Pons (tissue), 1 donor: ENCODE measurements around the gene ZNF45.
A peak's percentile ranks its signal among the peaks of the same experiment; 100 is the strongest.
"Not testable (repeated sequence)": the region's sequence is repeated elsewhere in the genome, so short reads cannot be mapped to it uniquely, and the experiment has no call there.

ENCODE experiments used
- DNase-seq: peaks from one replicate; pipeline ENCODE4 v3.0.0-alpha.2; 2016; ENCODE audit warnings: low spot score

The ZNF45 gene

GRCh38 chr19:43913383-43913782 lies 21.7 kb downstream of the ZNF45 start:
- DNase-seq, result no peak

DNA sequence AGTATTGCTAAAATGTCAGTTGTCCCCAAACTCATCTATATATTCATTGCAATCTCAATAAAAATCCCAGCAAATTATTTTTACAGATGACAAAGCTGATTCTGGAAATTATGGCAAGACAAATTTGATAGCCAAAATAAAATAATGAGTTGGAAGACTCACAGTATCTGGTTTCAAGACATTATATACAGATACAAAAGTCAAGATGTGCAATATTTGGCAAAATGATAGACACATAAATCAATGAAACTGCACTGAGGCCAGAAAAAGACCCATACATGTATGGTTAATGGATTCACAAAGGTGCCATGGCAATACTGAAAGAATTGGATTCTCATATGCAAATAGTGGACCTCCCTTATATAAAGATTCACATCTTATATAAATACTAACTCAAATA lies 24.2 kb downstream of the ZNF45 start:
- no peak for DNase-seq

DNA sequence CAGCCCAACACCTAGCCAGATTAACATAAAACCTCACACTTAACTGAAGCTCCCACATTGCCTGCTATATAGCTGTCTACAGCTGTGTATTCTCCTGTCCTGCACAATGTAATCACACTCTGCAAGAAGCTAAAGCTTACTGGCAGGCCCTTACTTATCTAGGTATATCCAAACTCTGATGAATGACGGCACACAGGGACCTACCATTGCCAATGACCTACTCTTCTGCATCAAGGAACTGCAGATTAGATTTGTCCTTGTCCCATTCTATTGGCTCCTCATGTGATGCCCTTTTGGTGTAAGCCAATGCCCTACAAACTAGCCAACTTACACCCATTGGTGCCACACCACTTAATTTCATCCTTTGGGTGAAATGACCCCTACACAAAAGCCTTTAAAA lies 26.4 kb downstream of the ZNF45 start:
- no peak for DNase-seq

DNA sequence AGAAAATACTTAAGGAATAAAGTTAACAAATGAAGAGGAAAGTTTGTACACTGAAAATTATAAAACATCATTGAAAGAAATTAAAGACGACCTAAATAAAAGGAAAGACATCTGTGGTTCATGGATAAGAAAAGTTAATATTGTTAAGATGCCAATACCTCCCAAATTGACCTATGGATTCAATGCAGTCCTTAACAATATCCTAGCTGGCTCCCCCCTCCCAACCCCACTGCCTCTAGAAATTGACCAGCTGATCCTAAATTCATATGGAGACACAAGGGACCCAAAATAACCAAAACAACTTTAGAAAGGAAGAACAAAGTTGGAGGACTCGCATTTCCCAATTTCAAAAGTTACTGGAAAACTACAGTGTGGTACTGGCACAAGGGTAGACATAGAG lies 28.3 kb downstream of the ZNF45 start:
- DNase-seq, result no peak

DNA sequence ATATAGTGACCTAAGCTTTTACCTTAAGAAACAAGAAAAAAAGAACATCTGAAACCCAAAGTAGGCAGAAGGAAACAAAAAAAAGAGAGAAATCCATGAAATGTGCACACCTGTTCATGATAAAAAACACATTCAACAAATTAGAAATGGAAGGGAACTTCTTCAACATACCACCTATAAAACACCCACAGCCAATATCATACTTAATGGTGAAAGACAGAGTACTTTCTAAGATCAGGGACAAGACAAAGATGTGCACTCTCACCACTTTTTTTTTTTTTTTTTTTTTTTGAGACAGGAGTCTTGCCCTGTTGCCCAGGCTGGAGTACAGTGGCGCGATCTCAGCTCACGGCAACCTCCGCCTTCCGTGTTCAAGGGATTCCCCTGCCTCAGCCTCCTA lies 29.2 kb downstream of the ZNF45 start:
- no peak for DNase-seq

DNA sequence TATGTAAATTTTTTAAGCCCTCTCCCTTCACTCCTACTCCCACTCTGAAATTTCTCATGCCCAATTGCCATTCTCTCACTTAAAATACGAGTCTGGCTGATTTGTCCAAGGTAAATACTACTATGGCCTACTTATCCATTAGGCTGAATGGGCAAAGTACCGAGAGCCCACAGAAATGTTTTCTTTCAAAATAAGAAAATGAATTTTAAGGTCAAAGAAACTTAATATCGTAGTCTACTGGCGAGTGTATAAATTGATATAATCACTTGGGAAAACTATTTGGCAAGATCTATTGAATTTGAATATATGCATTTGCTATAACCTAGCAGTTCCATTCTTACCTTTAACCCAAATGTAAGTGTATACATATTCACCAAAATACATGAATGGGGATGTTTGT lies 32.7 kb downstream of the ZNF45 start:
- no peak for DNase-seq

- peak; percentile 78 for DNase-seq
Observed at GRCh38 chr19:43901395-43902390, 33.4 kb downstream of the ZNF45 start.

DNA sequence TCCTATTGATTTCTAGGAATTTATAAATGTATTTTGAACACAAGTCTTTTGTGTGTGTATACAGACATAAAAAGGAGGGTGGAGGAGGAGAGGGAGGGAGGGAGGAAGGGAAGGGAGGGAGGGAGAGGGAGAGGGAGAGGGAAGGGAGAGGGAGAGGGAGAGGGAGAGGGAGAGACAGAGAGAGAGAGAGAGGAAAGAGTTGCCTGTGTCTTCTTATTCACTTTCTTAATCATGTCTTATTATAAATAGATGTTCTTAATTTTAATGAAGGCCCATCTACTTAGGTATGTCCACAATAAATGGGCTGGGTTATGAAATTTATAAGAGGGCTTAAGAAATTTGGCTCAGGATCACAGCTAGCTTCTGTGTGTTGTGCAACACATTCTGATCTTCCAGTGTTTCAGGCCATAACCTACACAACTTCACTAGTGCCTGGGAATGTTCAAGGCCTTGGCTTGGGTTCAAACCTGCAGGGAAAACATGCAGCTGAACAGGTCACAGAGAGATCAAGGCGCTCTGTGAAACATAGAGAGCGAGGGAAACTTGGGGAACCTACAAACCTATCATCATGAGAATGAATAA lies 39.3 kb downstream of the ZNF45 start:
- DNase-seq, result no peak

DNA sequence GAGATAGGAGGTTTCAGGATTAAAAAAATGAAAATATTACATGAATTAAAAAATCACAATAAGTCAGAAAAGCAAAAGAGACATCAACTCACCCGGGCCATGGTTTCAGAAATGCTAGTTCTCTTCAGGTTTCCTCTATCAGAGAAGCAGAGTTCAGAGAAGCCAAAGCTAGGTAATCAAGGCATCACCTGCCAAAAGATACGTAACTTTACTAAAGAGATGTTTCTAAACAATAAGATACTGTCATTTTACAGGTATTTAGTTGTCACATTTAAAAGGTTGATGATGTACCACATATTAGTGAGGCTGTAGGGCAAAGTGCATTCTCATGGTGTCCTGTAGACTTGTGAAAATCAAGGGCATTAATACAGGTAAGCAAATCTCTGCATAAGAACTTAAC lies 51.2 kb downstream of the ZNF45 start, which contains the start of gene ZNF404:
Gene ZNF404, minus strand, starts transcription at position 101 of the 400 bp plus-strand sequence.
- DNase-seq, result no peak

- no peak for DNase-seq
Observed at GRCh38 chr19:43880483-43880882, 54.6 kb downstream of the ZNF45 start.

DNA sequence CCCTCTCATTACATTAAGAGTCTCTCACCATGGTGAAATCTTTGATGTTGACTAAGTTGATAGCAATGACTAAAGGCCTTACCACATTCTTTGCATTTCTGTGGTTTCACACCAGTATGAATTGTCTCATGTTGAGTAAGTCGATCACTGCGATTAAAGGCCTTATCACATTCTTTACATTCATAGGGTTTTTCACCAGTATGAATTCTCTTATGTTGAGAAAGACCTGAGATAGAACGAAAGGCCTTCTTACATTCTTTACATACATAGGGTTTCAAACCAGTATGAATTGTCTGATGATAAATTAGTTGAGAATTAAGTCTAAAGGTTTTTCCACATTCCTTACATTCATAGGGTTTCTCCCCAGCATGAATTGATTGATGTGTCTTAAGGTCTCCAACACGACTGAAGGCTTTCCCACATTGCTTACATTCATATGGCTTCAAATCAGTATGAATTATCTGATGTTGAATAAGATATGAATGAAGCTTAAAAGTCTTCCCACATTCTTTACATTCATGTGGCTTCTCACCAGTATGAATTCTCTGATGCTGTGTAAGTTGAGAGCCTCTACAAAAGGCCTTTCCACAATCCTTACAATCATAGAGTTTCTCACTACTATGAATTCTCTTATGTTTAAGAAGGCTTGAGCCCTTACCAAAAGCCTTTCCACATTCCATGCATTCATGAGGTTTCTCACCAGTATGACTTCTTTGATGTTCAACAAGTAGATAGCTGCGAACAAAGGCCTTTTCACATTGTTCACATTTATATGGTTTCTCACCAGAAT lies 62.3 kb downstream of the ZNF45 start:
- DNase-seq, result no peak

GRCh38 chr19:43866923-43867322 lies 68.2 kb downstream of the ZNF45 start:
- DNase-seq, result not testable (repeated sequence)
